ENCODE results near the gene PGAP2.

PGAP2 gene

DNA sequence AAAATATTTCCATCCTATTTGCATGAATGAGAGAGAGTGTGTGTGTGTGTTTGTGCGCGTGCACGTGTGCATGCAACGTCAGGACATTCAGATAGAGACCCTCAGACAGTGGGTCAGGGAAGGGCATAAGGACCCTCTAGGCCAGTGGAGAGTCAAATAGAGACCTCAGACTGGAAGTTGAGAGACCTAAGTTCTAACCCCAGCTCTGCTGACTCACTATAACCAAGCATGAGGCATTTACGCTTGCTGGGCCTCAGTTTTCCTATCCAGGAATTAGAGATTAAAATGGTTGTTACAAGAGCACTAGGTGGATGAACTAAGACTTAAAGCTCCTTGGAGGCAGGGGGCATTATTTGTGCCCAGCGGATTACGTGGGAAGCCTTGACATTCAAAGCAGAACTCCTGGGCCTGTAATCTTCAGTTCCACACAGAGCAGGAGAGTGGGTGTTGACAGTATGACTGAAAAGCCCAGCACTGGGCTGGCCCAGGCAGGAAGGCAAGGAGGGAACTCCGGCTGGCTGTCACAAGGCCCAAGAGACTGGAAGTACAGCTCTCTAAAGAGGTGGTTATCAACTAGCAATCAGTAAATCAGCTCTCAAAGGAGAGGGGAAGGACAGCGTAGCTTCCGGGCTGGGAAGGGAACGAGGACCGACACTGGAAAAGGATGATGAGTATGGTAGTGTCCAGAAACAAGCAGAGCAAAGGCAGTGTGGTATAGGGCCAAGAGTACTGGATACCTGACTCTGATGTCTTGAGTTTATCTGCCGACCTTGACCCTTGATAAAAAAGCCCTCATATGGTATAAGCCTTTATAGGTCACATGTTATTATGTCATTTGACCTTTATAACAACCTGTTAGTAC, 23.2 kb downstream of the PGAP2 start:
- DNase-seq (ENCODE audit: low read depth in 1 of 2, low spot score in 1 of 2) = no peak

DNA sequence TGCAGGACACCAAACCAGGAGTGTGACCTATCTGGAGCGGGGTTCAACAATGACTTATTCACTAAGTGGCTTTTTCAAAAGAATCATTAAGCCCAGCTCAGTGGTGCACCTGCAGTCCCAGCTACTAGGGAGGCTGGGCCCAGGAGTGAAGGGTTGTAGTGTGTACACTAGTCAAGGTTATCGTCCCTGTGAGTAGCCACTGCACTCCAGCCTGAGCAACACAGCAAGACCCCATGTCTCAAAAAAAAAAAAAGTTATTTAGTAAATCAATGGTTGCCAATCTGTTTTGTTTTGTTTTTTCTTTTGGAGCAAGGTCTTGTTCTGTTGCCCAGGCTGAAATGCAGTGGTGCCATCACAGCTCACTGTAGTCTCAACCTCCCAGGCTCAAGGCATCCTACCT, 24.5 kb downstream of the PGAP2 start:
- no peak for DNase-seq (ENCODE audit: low read depth in 1 of 2, low spot score in 1 of 2)

DNA sequence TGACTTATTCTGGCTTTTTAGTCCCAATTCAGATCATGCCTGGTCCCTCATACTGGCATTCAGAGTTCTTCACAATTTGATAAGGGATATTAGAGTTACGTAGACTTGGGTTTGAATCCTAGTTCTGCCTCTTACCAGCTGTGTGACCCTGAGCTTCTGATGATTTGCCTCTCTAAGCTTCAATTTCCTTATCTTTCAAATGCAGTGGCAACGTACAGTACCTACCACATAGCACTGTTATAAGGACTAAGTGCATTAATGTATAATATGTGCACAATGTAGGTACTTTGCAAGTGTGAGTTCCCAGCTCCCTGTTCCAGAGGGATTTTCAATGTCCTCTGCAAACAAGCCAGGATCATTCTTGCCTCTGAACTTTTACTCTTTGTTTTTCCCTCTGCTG, 25.1 kb downstream of the PGAP2 start:
- no peak for DNase-seq (ENCODE audit: low read depth in 1 of 2, low spot score in 1 of 2)

DNA sequence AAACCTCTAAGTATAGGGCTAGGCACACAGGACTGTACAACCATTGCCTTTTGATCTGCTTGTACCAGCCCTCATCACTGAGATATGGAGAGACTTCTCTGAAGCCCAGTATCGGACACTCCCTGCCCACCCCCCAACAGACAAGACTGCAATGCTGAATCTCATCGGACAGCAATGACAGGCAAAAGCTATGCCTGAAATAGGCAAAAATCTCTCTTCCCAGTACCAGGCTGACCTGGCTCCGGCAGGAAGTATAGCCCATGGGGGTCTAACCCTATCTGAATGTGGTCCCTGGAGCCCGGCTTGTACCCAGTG, 25.9 kb downstream of the PGAP2 start:
- no peak for DNase-seq (ENCODE audit: low read depth in 1 of 2, low spot score in 1 of 2)

DNA sequence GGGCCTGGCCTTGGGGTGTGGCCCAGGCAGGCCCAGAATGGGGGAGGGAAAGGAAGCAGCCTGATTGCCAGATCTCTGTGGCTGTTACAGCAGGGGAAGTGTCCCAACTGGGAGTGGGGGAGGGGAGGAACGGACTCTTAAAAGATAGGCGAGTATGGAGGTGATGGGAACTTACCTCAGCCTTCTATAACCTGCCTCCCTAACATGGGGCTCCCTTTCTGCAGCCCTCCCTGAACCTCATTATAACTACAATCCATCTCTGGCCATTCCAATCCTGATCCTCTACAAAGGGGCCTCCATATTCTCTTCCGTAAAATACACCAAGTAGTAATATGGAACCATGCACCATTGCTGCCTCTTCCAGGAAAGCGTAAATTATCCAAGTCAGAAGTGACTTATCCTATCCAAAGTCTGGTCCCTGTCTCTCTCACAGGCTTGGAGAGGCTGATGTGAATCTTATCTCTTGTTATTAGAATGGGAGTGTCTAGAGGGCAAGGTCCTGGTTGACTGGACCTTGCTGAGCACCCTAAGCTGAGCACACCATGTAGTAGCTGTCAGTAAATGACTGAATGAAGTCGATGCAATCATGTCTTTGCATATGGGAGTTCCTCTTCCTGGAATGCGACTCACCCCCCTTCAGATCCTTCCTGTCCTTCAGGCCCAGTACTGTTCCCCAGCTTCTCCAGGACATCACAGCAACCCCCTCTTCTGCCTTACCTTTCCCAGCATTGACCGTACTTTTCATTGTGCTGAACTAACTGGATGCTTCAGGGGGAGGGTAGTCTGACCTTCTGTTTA, 26.5 kb downstream of the PGAP2 start:
- DNase-seq (ENCODE audit: low read depth in 1 of 2, low spot score in 1 of 2) = no peak

DNA sequence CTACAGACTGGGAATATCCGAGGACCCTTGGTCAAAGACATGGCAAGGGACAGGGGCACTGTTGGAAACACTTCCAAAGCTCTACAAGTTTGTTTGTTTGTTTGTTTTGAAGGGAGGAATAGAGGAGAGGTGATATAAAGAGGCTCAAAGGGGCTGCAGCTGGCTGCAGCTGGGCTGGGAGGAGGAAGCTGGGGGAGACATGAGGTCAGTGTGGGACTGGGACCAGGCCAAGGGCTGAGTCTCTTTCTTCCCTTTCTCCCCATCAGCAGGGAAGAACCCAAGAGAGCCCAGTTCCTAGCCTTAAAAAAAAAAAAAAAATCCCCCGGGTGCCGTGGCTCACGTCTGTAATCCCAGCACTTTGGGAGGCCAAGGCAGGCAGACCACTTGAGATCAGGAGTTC, 27.4 kb downstream of the PGAP2 start:
- no peak for DNase-seq (ENCODE audit: low read depth in 1 of 2, low spot score in 1 of 2)

DNA sequence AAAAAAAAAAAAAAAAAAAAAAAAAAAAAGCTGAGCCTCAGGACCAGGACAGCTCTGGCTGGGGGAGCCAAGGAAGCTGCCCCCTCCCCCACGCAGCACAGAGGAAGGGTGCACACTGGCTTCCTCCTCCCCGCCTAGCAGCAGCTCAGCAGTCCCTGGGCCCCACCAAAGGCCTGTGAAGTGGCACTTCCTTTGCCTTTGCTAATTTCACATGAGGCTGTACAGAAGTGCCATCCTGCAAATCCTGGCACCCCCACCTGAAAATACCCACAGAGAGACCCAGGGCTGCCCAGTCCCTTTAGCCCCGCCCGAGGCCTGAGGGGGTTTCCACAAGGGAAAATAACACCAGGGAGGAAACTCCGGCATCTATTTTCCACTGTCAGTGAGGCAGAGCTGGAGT, 28.5 kb downstream of the PGAP2 start:
- DNase-seq (ENCODE audit: low read depth in 1 of 2, low spot score in 1 of 2) = peak; percentile 25 to 30

DNA sequence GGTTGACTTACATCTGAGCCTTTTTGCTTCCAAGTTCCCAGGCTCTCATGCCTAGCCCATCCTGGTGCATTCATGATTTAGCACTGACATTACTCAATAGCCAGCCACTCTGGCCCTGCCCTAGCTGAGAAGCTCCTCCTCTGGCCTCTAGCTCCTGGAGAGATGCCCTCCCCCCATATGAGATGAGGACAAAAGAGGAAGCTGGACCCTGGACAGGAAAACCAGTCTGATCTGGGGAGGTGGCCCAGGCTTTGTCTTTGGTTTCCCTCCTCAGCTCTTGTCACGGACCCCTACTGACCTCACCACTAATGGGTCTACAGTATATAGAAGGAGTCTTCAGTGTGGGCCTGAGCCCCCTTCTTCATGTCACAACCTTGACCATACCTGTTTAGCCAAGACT, 29.4 kb downstream of the PGAP2 start:
- no peak for DNase-seq (ENCODE audit: low read depth in 1 of 2, low spot score in 1 of 2)

DNA sequence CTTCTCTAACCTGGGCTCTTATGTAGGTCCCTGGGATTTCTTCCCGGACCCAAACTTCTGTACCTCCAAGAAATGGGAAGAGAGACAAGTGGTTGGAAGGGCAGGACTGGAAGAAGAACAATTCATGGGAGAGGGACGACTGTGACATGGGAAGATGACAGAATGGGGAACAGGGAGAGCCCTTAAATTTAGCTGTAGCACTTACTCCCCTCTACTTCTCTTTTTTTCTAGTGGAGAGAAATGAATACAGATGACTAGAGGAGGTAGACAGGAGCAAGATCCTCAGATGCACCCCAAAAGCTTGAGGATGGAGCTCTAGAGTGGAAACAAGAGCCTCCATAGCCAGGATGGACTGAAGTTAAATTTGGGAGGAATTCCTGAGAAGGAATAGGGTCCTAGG, 30.1 kb downstream of the PGAP2 start:
- no peak for DNase-seq (ENCODE audit: low read depth in 1 of 2, low spot score in 1 of 2)

DNA sequence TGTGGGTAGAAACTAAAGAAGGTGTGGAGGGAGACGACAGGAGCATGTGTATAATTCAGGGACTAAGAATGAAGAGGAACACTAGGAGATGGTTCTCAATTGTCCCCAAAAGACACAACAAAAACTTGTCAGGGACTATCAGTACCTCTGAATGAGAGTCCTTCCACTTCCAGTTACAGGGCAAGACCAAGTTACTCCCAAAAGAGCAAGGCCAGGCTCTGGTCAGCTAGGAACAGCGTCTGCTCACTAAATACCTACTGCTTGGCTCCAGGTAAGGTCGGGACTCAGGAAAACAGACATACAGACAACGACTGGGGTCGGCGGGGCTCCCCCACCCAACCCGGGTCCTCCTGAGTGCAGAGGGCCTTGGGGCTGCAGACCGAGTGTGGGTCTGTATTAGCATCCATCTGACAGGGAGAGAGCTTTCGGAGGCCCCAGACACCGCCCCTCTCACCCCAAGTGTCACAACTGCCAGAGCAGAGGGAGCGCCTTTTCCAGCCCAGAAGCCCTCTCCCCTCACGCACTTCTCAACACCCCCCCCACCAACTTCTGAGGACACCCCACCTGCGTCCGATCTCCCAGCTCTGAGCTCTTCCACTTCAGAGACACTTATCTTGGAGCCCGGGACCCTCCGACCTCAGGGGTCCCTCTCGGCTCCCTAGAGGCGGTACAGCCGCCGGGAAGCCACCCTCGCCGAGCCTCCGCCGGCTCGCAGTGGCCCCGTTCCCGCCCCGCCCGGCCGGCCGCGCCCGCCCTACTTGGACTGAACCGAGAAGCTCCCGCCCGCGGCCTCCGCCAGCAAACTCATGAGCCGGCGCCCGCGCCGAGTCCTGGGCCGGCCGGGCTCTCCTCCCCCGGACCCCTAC, 31.9 kb downstream of the PGAP2 start:
- peak in 1 of 2 donors; percentile 19 for DNase-seq (ENCODE audit: low read depth in 1 of 2, low spot score in 1 of 2)

DNA sequence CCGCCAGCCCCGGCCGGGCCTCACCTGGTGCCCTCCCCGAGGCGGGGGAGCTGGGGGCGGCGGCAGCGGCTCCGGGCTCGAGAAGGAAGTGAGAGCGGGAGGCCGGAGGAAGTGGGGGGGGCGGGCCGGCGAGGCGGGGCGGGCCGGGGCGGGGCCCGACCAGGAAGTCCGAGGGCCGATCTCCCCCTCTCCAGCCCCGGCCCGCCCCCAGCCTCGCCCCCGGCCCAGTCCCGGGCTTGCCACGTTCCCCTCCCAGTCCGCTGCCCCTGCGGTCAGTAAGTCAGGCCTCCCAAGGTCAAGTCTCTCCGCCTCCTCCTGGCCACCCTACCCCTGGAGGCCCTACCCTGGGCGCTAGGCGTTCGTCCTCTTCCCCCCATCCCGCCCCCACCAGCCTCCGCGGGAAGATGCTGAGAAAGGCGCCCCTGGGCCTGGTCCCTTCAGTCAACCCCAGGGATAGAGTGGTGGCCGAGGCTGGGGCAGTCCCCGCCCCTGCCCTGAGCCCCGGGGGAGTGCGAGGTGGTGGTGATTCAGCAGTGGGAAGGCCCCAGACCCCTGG, 32.6 kb downstream of the PGAP2 start, which contains the start of gene RHOG:
RHOG (minus strand) TSS at position 90 of the 556 bp plus-strand sequence. CDS start 12,821 bp downstream, outside the sequence.
- DNase-seq (ENCODE audit: low read depth in 1 of 2, low spot score in 1 of 2) = no peak

DNA sequence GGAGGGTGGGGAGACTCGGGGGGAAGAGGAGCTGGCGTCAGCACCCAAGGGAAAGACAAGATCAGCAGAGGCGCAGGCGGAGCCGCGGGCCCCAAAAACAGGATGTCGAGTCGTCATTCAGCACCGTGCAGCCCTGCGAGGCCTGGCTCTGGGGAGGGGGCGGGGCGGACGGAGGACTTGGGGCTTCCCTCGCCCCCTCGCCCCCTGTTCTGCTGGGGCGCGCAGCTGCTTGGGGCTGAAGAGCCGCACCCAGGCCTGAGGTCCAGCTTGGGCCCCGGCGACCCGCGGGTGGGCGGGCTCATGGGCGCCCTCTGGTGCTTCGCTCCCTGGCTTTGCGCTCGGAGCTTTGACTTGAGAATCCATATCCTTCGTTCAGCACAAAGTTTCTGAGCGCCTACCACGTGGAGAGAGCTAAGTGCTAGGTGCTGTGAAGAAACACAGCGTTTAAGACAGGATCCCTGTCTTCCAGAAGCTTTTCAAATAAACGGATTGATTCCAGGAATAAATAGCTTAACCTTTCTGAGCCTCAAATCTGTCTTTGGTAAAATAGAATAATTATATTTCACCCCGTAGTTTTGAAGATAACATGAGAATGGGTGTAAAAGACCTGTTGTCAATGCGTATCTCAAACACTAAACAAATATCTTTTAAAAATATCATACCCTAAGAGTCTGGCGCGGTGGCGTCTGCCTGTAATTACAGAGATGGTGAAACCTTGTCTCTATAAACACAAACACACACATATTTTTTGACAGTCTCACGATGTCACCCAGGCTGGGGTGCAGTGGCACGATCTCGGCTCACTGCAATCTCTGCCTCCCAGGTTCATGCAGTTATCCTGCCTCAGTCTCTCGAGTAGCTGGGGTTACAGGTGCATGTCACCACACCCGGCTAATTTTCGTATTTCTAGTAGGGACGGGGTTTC, 33.3 kb downstream of the PGAP2 start:
- DNase-seq (ENCODE audit: low read depth in 1 of 2, low spot score in 1 of 2) = peak; percentile 83 to 92

DNA sequence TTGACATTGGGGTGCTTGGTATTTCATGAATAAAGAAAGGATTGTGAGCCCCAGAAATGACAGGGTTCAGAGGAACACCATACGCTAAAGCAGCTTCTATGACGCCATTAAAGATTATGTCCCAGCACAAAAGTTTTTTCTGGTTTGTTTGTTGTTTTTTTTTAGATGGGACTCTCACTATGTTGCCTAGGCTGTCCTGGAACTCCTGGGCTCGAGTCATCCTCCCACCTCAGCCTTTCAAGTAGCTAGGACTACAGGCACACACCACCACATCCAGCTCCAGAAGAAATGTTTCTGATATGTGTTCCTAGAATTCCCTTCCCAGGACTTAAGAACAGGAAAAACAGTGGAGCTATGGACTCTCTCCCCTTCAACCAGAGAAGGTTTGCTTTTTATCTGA, 35.0 kb downstream of the PGAP2 start:
- DNase-seq (ENCODE audit: low read depth in 1 of 2, low spot score in 1 of 2) = no peak

DNA sequence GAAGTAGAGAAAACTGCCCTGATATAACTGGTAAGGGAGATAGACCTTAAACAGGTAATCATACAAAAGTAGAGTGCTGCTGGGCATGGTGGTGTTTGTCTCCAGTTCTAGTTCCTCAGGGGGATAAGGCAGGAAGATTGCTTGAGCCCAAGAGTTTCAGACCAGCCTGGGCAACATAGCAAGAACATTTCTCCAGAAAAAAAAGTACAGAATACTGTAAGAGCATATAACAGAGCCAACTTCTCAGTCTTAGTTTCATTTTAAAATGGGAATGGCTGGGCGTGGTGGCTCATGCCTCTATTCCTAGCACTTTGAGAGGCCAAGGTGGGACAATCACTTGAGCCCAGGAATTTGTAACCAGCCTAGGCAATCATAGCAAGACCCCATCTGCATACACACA, 36.9 kb downstream of the PGAP2 start:
- DNase-seq (ENCODE audit: low read depth in 1 of 2, low spot score in 1 of 2) = no peak

DNA sequence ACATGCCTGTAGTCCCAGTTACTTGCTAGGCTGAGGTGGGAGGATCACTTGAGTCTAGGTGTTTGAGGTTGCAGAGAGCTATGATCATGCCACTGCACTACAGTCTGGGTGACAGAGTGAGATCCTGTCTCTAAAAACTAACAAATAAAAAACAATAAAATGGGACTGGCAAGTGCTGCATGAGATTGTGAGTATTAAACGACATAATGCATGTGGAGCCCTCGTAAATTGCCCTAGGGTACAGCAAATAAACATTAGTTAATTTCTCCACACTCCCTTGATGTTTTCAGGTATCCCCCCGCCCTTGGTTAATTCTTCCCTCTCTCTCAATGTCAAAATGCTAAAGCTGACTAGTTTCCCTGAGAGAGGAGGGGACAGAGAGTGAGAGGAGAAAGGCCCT, 37.3 kb downstream of the PGAP2 start:
- no peak for DNase-seq (ENCODE audit: low read depth in 1 of 2, low spot score in 1 of 2)

DNA sequence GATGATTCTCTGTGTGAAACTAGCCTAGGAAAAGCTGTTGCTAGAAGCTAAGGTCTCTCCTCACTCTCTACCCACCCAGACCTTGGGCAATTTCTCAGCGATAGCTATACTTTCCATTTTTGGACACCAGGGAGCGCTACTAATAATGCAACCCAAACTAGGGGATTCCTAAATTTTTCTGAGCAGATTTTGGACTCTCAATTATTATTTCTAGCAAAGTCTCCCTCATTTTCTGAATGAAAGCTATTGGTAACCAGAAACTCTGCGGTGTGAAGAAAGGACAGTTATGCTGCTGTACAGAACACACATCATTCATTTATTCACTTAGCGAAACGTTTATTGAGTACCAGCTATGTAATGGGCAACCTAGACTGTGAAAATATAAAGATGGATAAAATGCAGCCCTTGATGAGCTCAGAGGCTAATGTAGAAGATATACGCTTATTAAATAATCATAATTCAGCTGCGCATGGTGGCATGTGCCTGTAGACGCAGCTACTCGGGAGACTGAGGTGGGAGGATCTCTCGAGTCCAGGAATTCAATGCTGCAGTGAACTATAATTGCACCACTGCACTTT, 41.0 kb downstream of the PGAP2 start:
- DNase-seq (ENCODE audit: low read depth in 1 of 2, low spot score in 1 of 2) = no peak

DNA sequence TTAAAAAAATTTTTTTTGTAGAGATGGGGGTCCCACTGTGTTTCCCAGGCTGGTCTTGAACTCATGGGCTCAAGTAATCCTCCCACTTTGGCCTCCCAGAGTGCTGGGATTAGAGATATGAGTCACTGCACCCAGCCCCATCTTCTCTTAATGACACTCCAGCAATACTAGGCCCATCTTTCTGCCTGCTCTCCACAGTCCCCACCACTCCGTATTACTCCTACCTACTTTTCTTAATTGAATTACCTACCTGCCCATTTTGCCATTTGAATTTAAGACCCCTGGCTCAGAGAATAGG, 45.1 kb downstream of the PGAP2 start:
- DNase-seq (ENCODE audit: low read depth in 1 of 2, low spot score in 1 of 2) = no peak

DNA sequence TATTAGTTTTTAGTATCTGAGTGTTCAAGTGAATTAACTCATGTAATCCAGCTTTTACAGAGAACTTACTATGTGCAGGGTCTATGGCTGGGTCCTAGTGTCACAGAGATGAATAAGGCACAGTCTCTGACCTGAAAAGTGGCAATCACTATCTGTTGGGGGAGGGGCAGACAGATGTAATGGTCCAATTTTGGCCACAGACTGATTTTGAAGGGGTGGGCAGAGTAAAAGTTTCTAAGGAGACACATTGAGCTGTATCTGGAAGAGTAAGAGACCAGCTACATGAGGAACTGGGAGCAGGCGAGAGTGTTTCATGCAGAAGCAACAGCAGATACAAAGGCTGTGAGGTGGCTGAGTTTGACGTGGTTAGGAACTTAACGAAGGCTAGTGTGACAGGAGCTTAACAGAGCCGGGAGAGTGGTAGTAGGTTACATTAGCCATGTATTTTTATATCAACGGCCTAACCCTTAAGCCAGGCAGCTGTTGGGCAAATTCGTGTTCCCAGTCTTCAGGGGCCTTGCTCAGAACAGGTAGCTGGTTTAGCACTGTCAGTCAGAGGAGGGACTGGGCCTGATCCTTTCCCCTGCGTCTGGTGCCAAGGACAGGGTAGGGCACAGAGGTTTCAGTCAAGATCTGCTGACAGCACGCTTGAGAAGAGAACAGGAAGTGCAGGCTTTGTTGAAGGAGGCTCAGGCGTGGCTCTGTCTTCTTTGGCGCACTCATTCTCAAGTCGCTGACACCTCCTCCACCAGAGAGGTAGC, 45.7 kb downstream of the PGAP2 start:
- DNase-seq (ENCODE audit: low read depth in 1 of 2, low spot score in 1 of 2) = peak; percentile 32 to 44

DNA sequence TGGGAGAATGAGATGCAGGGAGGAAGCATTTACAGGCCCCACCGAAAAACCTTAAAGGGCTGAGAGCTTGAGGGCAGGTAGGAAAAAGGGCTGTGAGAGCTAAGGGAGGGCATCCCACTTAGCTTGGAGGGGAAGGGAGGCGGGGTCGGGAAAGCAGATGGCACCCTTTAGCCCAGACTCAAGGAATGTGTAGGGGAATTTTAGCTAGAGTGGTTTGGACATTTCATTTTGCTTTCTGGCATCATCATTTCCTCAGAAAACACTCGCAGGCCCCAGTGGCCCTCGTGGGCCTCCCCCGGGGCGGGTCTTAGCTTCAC, 46.3 kb downstream of the PGAP2 start:
- no peak for DNase-seq (ENCODE audit: low read depth in 1 of 2, low spot score in 1 of 2)
